H1 (cell line): Measurements from ENCODE around the gene DNAI1. TPM values are rescaled to one million over a fixed set of nuclear protein-coding genes. Genes with fewer than 3 reads are reported as not detected.

Experiments used
- CBX8 ChIP-seq: fragments of 300-800, 300-1000 bp; sonication (generic); IDR thresholded peaks from 2 replicates; pipeline ENCODE4 v1.7.1; 2016; ENCODE audit warnings: low read depth, low read length, borderline replicate concordance
- CHD1 ChIP-seq: IDR thresholded peaks from 2 replicates; pipeline ENCODE4 v1.6.1; 2012; ENCODE audit warnings: low read depth, low read length, improper control_type of control experiment
- CHD7 ChIP-seq: fragments of 300-600 bp; sonication (generic); IDR thresholded peaks from 2 replicates; pipeline ENCODE4 v1.7.1; 2012; ENCODE audit warnings: low read length, moderate library complexity, mild to moderate bottlenecking, inconsistent platforms; ENCODE audit not compliant: insufficient replicate concordance
- CTCF ChIP-seq, 3 experiments: IDR thresholded peaks; 1 replicate in 2 of 3; 2 replicates in 1 of 3; pipeline versions ENCODE4 v1.5.1 to v1.6.1; 2011; ENCODE audit warnings: low read length in 3 of 3, mild to moderate bottlenecking in 3 of 3, inconsistent platforms in 2 of 3, low read depth in 1 of 3, moderate library complexity in 1 of 3; ENCODE audit not compliant: insufficient read depth in 1 of 3; ENCODE audit errors: control extremely low read depth in 1 of 3
- MAX ChIP-seq: IDR thresholded peaks from 2 replicates; pipeline ENCODE4 v1.6.1; 2012; ENCODE audit warnings: inconsistent platforms
- POU5F1 ChIP-seq: IDR thresholded peaks from 2 replicates; pipeline ENCODE4 v1.6.1; 2011; ENCODE audit warnings: low read depth, mild to moderate bottlenecking, low read length, moderate library complexity
- SP1 ChIP-seq: IDR thresholded peaks from 2 replicates; pipeline ENCODE4 v1.6.1; 2011; ENCODE audit warnings: low read depth, low read length
- USF2 ChIP-seq: IDR thresholded peaks from 2 replicates; pipeline ENCODE4 v1.6.1; 2011; ENCODE audit warnings: low read length, improper control_type of control experiment
- polyA plus RNA-seq, 7 experiments: library from polyadenylated mRNA; depleted of rRNA in 3 of 7; stranded (reverse) in 5 of 7; unstranded in 2 of 7; fragments of >200 nt in 5 of 7; fragments of 200-250 nt in 2 of 7; gene quantifications; 1 replicate in 5 of 7; 2 replicates in 1 of 7; 4 replicates in 1 of 7; pipeline versions ENCODE4 v1.2.1 to v1.2.3, GENCODE V29; 2011 to 2013; ENCODE audit warnings: missing spikeins in 2 of 7, mixed read lengths in 2 of 7
- total RNA-seq: library from RNA; stranded (reverse); fragmentation: NEBNext Ultra II Directional; extraction: Animal tissue kit (Norgen Biotek cat#: 25700); gene quantifications from 2 replicates; pipeline ENCODE4 v1.2.1, GENCODE V29; 2021

The DNAI1 gene
- total and polyA plus RNA-seq, 2 of the 8 experiments (the other 6 are each of a cell fraction or from before 2014, with no cell fraction given), result 0.37 to 0.54 TPM

- no peak for TF ChIP-seq CHD7
- TF ChIP-seq SP1, result no peak
- TF ChIP-seq USF2, result no peak
- no peak for TF ChIP-seq CBX8
- no peak for TF ChIP-seq MAX
- TF ChIP-seq CTCF (IDR thresholded peaks at IDR 0.05; ENCODE audit: control extremely low read depth in 1 of 3, insufficient read depth in 1 of 3, low read depth in 1 of 3, low read length in 3 of 3), result no peak
- no peak for TF ChIP-seq CHD1
- TF ChIP-seq POU5F1, result no peak
These were observed 6.9 kb downstream of the DNAI1 start (continued) for GRCh38 chr9:34465468-34465867.
